HG03159 (cell line): ENCODE data around the gene WDR87.
"Not testable (repeated sequence)": the region's sequence is repeated elsewhere in the genome, so short reads cannot be mapped to it uniquely, and the experiment has no call there.

Experiments
- ATAC-seq: cut with Tn5 transposase; IDR thresholded peaks from one replicate; pipeline ENCODE4 v1.9.1; 2021; ENCODE audit warnings: mild to moderate bottlenecking, moderate library complexity; ENCODE audit not compliant: unreplicated experiment

Gene WDR87

GRCh38 chr19:37893845-37894575 lies 12.4 kb downstream of the WDR87 start:
- ATAC-seq: no peak

DNA sequence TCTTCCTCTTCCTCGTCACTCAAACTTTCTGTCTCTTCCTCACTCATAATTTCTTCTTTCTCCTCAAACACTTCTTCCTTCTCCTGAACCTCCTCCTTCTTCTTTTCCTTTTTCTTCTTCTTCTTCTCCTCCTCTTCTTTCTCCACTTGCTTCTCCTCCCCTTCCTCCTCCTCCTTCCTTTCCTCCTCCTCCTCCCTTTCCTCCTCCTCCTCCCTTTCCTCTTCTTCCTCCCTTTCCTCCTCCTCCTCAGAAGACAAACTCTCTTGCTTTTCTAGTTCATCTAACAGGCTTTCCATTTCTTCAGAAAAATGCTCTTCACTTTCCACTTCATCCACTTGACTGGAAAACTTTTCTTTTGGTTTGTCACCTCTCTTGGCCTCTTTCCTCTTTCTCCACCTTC lies 19.8 kb downstream of the WDR87 start:
- ATAC-seq: no peak

GRCh38 chr19:37885392-37885791 lies 21.0 kb downstream of the WDR87 start:
- ATAC-seq: no peak

- no peak for ATAC-seq
Measured at GRCh38 chr19:37877147-37877546, 29.2 kb downstream of the WDR87 start.

DNA sequence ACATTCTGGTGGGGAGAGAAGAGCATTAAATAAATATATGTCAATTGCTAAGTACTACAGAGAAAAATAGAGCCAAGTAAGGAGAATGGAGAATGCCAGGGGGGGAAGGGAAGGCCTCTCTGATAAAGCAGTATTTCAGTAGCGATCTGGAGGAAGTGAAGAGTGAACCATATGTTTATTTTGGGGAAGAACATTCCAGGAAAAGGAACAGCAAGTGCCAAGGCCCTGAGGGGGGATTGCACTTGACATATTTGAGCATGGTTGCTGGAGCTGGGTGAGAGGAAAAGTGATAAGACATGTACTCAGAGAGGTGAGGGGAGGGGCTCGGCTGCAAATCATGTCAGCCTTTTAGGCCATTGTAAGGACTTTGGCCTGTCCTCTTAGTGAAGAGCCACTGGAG lies 30.4 kb downstream of the WDR87 start:
- ATAC-seq: no peak

GRCh38 chr19:37874784-37875183 lies 31.6 kb downstream of the WDR87 start:
- no peak for ATAC-seq

DNA sequence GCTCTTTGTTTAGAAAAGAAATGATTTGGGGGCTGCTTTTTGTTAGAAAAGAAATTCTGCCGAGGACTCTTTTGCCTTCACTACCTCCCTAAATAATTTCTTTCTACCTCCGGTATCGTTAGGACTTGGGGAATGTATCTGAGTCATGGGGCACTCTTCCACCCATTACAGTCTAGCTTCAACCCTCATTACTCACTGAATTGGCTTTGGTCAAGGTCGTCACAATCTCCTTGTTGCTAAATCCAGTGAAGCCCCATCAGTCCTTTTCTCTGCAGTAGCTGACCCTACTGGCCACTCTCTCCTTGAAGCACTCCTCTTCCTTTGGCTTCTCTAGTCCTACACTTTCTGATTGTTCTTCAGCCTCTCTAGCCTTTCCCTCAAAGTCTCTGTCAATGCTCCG lies 34.0 kb downstream of the WDR87 start:
- ATAC-seq: no peak

DNA sequence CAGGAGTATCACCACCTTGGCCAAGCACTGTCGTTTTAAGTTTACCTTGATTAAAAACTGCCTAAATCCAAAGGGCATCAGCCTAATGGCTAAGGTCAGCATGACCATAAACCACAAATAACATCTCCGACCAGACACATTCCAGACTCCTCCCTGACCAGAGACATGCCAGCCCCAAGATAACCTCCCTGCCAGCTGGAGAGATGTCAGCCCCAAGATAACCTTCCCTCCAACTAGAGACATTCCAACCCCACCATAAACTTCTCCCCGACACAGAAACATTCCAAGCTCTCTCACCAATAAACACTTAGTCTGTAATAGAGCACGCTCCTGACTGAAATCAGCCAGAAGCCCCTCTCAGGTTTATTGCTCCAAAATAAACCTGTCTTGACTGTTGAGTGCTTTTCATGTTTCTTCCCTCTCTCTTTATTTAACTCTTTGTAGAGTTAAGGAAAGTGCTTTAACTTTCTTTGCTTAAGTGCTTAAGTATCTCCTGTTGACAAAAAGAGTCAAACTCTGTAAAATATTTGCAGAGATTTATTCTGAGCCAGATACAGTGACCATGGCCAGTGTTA lies 36.5 kb downstream of the WDR87 start:
- ATAC-seq: no peak

GRCh38 chr19:37867831-37868230 lies 38.6 kb downstream of the WDR87 start:
- no peak for ATAC-seq

GRCh38 chr19:37865930-37866329 lies 40.5 kb downstream of the WDR87 start:
- ATAC-seq: not testable (repeated sequence)

DNA sequence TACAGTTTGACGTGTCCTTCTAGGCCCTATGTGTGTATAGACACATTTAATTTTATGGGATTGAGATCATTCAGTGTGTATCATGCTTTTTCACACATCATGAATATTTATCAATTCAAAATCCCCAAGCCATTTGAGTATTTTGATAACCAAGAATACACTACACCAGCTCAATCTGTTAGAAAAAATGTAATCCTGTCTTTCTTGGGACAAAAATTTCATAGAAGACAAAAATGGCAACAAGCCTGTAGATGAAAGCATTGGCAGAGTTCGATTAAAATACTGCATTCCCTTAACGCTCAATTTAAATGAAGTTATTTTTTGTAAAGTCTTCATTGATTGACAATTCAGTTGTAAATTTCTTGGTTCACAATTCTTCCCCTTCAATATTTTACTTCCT lies 41.9 kb downstream of the WDR87 start:
- ATAC-seq: no peak

GRCh38 chr19:37855098-37855497 lies 51.3 kb downstream of the WDR87 start:
- no peak for ATAC-seq

DNA sequence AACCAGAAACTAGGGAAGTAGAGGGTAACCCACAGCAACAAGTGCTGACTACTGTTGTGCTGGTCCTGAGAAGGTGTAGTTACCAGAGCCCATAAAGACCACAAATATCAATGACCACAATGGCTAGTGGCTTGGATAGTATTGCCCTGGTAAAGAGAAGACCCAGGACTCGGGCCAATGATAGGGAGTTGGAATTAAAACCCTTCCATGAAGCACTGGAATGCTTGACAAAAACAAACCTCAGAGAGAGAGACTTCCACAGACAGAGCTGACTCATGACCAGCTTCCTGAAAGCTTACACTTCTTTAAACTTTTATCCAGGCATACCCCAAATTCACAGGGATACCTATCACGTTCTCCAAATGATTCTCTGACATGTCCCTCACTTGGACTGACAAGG lies 60.5 kb downstream of the WDR87 start:
- no peak for ATAC-seq
